UCSD-AML1 (cell line): ENCODE measurements around the gene SPDYE18.
"Not testable (repeated sequence)": the region's sequence is repeated elsewhere in the genome, so short reads cannot be mapped to it uniquely, and the experiment has no call there.

Experiments
- DNase-seq: peaks from one replicate; lab custom pipeline; 2025; ENCODE audit not compliant: unreplicated experiment; lab: John Stamatoyannopoulos, UW

Gene SPDYE18, protein sequence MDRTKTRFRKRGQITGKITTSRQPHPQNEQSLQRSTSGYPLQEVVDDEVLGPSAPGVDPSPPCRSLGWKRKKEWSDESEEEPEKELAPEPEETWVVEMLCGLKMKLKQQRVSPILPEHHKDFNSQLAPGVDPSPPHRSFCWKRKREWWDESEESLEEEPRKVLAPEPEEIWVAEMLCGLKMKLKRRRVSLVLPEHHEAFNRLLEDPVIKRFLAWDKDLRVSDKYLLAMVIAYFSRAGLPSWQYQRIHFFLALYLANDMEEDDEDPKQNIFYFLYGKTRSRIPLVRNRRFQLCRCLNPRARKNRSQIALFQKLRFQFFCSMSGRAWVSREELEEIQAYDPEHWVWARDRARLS

DNA sequence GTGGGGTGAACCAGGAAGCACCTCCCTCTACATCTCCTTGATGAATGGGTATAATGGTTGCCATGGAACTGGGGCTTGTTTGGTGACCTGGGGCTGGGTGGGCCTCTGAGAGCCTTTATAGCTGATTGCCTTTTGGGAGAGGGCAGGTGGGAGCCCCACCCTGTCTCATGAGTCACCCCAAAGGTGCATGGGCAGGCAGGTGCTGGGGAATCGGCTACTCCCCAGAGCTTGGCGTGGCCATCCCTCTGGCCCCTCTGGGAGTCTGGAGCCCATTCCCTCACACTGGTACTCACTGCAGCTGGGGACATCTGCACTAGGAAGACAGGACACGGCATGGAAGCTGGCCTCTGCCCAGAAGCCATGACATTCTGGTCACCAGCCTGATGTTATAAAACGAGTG lies at the start of gene SPDYE18:
Gene SPDYE18, minus strand, starts transcription at position 2 of the 400 bp plus-strand sequence. CDS start 2,046 bp downstream, outside the sequence.
- DNase-seq, result not testable (repeated sequence)

DNA sequence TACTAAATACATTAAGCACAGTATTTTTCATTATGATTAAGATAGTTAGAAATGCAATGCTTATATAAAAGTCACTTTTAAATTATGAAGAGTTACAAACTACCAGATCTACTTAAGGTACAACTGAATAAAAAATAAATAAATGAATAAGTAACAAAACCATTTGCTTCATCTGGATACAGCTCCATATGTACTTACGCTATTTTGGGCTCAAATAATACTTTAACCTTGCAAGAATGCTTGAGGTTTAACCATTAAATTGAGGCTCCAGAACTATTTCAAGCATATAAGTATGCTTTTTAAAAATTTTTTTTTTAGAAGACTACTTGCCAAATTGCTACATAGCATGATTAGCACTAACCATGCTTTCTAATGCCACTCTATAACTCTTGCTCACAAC lies 46.0 kb upstream of the SPDYE18 start:
- DNase-seq, result not testable (repeated sequence)

DNA sequence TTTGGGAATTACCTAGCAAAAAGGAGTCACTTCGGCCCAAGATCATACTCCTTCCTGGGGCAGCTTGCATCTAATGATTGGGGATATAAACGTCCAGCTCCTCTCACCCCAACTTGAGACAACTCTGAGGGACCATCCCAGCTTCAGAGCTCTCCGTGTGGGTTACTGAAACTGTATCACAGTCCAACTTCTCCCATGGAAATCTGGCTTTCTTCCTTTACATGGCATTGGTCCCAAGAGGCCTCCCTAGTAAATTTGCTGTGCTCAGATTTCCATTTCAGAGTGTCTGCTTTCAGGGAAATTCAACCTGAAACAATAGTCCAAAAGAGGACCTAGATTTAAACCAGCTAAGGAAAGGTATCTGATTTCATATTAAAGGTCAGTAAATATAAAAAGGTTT lies 45.3 kb upstream of the SPDYE18 start:
- DNase-seq, result not testable (repeated sequence)

DNA sequence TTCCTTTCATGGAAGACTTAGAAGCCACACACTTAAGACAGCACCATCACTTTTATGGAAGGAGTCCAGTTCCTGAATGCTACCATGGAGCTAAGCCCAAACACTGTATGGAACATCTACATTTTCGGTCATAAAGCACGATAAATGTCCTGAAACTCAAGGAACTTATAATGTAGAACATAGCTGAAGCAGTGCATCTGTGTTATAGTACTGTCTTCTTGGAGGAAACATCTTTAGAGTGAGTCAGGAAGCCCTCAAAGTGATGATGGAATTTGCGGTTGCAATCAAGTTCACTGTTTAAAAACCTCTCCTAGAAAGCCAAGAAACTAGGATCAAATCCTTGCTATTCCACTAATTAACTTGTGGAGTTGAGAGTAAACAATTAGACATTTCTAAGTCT lies 43.5 kb upstream of the SPDYE18 start:
- not testable (repeated sequence) for DNase-seq

DNA sequence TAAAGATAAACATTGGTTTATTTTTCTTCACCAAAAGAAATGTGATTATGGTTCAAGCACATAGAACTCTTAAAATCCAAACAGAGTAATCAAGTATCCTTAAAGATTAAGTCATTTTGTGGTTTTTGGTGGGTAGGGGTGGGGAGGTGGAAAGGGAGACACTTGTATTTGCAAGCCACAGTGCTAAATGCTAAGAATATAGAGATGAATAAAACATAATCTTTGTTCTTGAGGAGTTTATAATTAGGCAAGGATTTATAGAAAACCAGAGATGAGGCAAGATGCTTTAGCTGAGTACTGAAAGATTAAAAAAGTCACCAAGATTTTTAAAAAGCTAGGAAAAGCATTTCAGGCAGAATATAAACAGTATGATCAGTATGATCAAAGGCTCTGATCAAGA lies 40.3 kb upstream of the SPDYE18 start:
- DNase-seq, result not testable (repeated sequence)

DNA sequence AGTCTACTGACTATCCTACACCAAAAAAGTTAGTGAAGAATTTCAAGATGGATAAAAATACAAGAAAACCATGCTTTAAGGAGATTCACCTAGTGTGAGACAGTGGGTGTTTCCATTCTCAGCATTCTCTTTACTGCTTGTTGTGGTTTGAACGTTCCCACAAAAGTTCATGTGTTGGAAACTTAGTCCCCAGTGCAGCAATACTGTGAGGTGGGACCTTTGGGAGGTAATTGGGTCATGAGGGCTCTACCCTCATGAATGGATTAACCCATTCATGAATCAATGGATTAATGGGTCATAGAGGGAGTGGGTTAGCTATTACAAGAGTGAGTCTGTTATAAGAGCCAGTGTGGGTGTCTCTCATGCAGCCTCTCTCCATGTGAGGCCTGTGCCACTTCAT lies 38.8 kb upstream of the SPDYE18 start:
- not testable (repeated sequence) for DNase-seq

DNA sequence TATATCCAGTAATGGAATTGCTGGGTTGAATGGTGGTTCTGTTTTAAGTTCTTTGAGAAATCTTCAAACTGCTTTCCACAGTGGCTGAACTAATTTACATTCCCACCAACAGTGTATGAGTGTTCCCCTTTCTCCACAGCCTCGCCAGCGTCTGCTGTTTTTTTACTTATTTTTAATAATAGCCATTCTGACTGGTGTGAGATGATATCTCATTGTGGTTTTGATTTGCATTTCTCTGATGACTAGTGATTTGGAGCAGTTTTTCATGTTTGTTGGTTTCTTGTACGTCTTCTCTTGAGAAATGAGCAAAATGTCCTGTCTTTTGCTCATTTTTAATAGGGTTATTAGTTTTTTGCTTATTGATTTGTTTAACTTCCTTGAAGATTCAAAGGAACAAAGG lies 38.1 kb upstream of the SPDYE18 start:
- not testable (repeated sequence) for DNase-seq

DNA sequence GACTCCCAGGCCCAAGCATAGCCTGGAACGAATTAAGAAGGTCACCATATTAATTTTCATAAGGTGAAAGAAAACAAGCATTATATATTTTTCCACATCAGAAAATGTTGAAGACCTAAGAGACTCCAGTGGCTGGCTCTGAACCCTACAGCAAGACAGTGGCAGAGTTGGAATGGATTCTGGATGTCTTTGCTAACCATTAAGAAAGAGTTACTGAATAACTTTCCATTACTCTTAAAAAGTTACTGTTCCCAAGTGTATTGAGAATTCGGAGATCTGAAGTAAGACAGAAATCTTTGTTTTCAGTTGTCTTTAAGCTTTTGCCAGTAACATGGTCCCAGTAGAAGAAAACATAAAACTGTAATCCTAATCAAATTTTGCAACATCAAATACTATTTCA lies 29.9 kb upstream of the SPDYE18 start:
- DNase-seq, result not testable (repeated sequence)

DNA sequence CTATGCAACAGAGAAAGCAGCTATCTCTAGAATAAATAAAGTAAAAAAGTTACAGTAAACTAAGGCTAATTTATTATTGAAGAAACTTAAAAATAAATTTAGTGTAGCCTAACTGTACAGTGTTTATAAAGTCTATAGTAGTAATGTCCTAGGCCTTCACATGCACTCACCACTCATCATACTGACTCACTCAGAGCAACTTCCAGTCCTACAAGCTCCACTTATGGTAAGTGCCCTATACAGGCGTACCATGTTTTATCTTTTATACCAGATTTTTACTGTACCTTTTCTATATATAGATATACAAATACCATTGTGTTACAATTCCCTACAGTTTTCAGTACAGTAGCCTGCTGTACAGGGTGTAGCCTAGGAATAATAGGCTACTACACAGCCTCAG lies 19.8 kb upstream of the SPDYE18 start:
- DNase-seq, result not testable (repeated sequence)

DNA sequence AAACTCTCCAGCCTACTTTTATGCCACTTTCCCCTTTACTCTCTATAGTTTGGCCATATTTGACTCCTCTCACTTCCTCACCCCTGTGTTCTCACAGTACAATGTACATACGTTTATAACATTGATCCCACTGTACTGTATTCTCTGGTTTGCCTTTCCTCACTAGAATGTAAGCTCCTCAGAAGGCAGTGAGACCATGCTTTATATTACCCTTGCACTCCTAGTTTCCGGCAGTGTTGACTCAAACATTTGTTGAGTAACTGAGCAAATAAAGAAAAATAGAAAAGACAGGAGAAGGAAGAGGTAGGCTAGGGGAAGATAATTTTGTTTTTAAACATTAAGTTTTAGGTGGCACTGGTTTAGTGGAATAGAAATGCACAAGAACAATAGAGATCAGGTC lies 17.9 kb upstream of the SPDYE18 start:
- not testable (repeated sequence) for DNase-seq

DNA sequence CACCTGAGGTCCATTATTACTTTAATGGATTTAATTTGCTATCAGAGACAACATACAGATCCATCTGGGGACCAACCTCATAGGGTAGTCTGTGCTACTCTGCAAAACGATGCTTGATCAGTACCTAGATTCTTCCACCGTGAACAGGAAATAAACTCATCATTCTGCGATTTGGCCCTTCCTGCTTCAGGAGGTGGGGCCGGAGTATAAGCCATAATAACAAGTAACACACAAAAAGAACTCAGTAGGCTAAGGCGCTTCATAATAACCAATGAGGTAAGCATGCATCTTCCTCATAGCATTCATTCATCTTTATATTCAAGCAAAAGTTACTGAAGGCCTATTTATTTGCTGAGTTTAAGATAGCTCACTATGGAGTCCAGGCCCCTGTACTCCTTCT lies 17.3 kb upstream of the SPDYE18 start:
- DNase-seq, result not testable (repeated sequence)

DNA sequence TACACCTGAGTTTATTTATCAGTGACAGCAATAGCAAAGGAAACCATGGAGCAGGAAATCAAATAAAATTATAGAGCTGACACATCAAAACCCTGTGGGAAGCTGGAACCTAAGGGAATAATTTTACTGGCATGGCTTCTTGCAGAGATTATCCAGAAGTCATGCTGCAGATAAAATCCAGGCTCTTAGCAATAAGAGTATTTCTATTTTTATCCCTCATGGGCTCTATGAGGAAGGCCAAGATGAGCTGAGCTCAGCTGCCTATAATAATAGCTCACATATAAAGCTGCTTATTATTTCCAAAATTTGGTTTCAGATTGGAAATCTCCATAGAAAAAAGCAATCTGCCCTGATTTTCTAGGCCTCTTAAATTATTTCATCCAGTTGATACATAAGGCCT lies 16.8 kb upstream of the SPDYE18 start:
- not testable (repeated sequence) for DNase-seq

DNA sequence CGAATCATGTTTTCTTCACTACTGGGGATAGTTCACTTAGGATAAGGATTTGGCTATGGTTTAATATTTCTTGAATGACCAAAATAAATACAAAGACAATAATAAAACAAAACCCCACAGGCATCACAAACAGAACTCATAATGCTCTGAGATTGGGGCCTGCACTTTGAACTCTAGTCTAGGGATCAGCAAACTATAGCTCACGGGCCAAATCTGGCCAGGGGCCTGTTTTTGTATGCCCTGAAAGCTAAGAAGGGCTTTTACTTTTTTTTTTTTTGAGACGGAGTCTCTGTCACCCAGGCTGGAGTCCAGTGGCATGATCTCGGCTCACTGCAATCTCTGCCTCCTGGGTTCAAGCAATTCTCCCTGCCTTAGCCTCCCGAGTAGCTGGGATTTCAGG lies 14.7 kb upstream of the SPDYE18 start:
- DNase-seq, result not testable (repeated sequence)

DNA sequence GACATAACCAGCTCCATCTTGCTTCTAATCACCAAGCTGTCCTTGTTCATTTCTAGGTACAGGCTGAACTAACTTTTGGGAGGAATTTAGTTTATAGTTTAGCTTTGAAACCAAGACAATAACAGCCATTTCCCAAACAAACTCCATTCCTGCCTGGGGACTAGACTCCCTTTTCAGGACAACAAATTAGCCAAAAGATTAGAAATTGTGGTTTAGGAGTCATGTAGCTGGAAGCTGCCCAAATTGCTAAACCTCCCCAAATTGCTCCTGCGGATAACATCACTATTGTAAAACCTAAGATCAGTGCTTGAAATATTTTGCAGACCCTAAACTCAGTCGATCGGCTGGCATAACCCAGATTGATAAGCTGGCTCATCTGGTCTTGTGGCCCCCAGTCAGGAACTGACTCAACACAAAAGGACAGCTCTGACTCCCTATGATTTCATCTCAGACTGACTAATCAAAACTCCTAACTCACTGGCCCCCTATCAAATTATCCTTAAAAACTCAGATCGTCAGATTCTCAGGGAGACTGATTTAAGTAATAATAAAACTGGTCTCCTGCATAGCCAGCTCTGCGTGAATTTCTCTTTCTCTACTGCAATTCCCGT lies 12.5 kb upstream of the SPDYE18 start:
- DNase-seq, result not testable (repeated sequence)

DNA sequence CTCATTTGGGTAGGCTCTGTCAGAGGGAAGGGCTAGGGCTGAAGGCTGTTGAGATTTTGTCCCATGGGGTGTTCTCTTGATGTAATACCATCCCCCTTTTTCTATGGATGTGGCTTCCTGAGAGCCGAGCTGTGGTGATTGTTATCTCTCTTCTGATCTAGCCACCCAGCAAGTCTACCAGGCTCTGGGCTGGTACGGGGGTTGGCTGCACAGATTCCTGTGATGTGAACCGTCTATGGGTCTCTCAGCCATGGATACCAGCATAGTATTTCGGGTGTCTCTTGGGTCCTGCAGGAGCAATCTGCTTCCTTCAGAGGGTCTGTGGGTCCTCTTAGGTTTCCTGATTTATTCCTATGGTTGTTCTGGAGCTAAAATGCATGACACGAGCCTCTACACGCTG lies 8.8 kb upstream of the SPDYE18 start:
- DNase-seq, result not testable (repeated sequence)

DNA sequence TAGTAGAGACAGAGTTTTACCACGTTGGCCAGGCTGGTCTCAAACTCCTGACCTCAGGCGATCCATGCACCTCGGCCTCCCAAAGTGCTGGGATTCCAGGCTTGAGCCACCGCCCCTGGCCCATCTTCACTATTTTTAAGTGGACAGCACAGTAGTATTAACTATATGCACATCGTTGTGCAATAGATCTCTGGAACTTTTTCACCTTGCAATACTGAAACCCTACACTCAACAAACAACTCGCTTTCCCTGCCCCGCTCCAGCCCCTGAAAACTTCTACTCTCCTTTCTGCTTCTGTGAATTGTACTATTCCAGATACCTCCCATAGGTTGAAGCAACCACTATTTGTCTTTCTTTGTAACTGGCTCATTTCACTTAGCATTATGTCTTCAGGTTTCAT lies 3.5 kb upstream of the SPDYE18 start:
- DNase-seq, result not testable (repeated sequence)

DNA sequence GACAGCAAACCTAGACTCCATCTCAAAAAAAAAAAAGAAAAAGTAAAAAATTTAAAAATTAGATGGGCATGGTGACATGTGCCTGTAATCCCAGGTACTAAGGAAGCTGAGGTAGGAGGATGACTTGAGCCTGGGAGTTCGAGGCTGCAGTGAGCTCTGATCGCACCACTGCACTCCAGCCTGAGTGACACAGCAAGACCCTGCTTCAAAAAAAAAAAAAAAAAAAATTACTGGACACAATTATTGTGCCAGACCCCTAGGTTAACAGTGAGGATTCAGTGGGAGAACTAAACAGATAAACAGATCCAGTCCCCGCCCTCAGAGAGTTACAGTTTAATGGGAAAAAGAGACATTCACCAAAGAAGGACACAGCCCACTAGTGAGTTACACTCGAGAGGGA lies 1.4 kb upstream of the SPDYE18 start:
- DNase-seq, result not testable (repeated sequence)

DNA sequence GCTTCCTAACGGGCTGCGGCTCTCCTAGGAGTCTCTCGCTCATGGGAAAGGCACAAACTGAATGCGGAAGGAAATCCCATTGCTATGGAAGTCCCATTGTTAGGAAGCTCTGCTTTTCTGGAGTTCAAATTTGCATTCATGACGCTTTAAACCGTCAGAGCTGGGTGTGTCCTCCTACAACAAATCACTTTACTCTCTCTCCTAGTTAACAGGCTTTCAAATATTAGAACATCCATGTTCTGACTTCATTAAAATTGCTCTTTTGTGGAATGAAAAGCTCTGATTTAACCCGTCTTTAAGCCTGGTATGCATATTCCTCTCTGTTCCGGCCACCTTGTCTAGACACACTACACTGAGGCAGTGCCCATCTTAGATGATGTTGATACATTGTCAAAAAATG lies 30.1 kb downstream of the SPDYE18 start, which contains the start of gene SPDYE17:
Gene SPDYE17, minus strand, starts transcription at position 101 of the 400 bp plus-strand sequence. CDS start 1,791 bp downstream, outside the sequence.
- DNase-seq, result not testable (repeated sequence)

DNA sequence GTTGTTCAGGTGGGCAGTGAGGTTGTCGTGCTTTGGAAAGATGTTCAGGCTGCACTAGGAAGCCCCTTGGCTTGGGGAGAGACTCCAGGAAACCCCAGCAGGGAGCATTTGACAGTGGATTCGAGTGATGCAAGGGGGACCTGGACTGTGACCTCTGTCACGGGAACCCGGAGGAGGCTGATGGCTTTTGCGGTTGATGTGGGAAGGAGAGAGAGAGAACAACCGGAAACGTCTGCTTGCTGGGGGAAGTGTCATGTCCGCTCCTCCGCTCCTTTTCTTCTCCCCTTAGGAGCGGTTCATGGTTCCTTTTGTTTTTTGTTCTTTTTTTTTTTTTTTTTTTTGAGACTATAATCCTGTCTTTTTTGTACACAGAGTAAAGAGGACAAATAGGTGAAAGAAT lies 36.0 kb downstream of the SPDYE18 start:
- DNase-seq, result not testable (repeated sequence)

DNA sequence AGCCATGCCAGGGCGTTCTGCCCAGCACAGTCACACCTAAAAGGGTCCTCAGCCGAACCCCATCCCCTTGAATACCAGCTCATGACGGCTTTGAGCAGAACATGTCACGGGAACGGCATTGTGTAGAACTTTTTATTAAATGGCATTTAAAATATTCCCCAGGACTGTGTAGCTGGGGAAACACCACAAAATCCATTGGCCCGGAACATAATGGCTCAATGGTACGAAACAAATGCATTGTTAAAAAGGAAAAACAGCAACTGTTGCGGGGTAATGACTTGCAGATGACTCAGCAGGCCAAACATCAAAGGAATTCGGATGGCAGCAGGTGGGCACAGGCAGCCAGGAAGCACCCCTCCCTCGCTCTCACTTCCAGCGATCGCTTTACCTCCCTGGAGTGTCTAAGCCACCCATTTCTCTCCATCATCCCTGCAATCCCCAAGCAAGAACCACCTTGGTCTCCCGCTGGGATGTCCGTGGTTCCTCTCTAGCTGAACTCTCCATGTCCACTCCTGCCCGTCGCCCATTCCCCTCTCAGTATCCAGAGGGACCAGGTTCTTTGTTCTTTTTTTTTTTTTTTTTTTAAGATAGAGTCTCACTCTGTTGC lies 52.2 kb downstream of the SPDYE18 start:
- DNase-seq, result not testable (repeated sequence)

DNA sequence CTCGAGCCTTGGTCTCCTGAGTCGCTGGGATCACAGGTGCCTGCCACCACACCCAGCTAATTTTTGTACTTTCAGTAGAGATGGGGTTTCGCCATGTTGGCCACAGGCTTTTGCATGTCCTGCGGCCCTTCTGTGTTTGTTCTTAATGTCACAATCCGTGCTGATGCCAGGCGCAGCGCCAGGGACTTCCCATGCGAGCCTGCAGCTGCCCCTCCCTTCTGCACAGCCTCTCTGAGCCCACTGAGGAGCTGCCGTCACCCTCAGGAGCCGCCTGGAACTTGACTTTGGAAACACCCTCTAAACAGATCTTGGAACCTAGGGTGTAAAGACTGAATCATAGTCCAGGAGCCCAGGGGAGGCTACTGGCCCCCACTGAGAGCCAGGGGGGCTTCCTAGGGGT lies 54.4 kb downstream of the SPDYE18 start:
- not testable (repeated sequence) for DNase-seq
